T47D (cell line): ENCODE results near the gene MRPL36.

Experiments
- DNase-seq, 2 experiments: peaks; one replicate each; pipeline versions ENCODE4 v3.0.0 to v3.0.0-alpha.2; 2011 to 2012; ENCODE audit warnings: low read depth in 1 of 2, low spot score in 1 of 2
- JUND ChIP-seq: IDR thresholded peaks from 2 replicates; pipeline ENCODE4 v1.6.1; 2012; ENCODE audit warnings: low read depth
- in situ Hi-C: cut with HindIII; loops from 2 replicates; pipeline ENCODE4 v1.10.0; 2016; ENCODE audit warnings: low sequenced_read_pairs, low pct_unique_long_range_greater_than_20kb

Gene MRPL36

DNA sequence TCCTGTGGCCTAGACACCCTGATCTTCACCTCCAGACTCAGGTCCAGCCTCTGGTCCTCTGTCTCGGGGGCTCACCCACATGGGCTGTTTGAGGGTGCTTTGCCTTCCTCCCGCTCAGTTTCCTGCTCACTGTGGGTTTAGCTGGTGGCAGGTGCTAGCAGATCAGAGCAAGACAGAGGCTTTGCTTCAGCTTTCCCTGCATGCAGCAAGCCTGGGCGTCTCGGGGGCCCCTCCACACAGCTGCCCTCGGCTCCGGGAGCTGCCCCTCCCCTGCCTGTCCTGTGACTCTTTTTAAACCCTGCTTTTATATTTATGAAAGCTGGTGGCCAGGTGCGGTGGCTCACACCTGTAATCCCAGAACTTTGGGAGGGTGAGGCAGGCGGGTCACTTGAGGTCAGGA is 14.6 kb downstream of the MRPL36 start:
- in situ Hi-C loops: no loop called here
- TF ChIP-seq JUND: no peak
- DNase-seq: no peak

- no peak for DNase-seq
- TF ChIP-seq JUND: no peak
- in situ Hi-C loops: no loop called here
These were observed 15.2 kb downstream of the MRPL36 start for GRCh38 chr5:1784197-1785050.

GRCh38 chr5:1783216-1783554 is 16.5 kb downstream of the MRPL36 start:
- DNase-seq: no peak
- in situ Hi-C loops: no loop called here
- no peak for TF ChIP-seq JUND

DNA sequence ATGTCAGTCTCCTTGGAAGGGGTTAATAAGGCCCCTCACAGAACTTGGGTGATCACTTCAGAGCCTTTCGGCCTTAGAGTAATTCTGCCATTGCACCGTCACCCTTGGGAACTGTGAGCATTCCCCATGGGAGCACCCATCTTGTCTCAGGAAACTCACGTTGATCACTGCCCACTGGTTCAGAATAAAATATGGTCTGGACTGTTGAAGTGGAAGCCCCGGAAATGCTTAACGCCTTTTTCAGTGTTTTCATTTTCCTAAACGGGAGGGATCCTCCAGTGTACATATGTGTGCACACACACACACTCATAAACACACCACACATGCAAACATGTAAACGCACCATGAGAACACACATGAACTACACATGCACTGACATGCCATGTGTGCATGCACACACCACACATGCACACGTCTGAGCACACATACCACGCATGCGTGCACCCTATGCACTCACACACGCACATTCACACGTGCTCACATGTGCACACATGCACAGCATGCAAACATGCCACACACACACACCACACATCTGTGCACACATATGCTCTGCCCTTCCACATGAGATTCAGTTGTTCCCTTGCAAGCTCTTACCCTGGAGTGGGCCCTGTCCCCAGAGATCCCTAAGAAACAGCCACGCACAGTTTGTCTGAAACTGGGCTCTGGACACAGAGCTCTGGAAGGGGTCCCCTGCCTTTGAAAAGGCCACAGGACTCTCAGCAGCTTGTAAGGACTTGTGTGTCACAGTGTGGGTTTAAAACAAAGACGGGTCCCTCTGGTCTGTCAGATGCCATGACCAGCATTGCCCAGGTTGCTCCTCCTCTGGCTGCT is 17.0 kb downstream of the MRPL36 start:
- no peak for DNase-seq
- no peak for TF ChIP-seq JUND
- in situ Hi-C loops: no loop called here

GRCh38 chr5:1781726-1782384 is 17.8 kb downstream of the MRPL36 start:
- TF ChIP-seq JUND: no peak
- in situ Hi-C loops: no loop called here
- no peak for DNase-seq

DNA sequence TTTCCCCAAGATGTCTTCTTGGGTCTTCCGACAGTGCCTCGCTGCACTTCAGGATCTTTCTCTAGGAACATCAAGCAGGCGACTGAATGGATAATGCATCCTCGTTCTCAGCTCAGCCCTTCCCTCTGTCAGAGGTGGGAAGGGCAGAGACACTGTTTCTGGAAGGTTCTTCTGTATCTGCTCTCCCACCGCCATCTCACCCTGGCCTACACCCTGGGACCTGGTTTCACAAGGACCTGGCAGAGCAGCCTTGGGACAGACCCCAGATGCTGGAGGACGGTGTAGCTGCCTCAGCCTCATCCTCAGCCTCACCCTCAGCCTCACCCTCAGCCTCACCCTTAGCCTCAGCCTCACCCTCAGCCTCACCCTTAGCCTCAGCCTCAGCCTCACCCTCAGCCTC is 18.5 kb downstream of the MRPL36 start:
- no peak for DNase-seq
- no peak for TF ChIP-seq JUND
- in situ Hi-C loops: no loop called here

DNA sequence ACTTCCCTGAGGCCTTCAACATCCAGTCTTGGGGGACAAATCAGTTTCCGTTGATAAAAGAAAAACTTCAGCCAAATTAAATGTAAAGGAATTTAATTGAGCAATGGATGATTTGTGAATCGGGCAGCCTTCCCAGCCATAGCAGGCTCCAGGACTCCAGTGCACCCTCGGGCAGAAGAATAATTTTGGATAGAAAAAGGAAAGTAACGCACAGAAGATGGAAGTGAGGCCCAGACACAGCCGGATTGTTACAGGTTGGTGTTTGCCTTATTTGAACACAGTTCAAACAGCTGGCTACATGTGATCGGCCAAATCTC is 19.1 kb downstream of the MRPL36 start:
- in situ Hi-C loops: no loop called here
- no peak for TF ChIP-seq JUND
- DNase-seq: no peak

DNA sequence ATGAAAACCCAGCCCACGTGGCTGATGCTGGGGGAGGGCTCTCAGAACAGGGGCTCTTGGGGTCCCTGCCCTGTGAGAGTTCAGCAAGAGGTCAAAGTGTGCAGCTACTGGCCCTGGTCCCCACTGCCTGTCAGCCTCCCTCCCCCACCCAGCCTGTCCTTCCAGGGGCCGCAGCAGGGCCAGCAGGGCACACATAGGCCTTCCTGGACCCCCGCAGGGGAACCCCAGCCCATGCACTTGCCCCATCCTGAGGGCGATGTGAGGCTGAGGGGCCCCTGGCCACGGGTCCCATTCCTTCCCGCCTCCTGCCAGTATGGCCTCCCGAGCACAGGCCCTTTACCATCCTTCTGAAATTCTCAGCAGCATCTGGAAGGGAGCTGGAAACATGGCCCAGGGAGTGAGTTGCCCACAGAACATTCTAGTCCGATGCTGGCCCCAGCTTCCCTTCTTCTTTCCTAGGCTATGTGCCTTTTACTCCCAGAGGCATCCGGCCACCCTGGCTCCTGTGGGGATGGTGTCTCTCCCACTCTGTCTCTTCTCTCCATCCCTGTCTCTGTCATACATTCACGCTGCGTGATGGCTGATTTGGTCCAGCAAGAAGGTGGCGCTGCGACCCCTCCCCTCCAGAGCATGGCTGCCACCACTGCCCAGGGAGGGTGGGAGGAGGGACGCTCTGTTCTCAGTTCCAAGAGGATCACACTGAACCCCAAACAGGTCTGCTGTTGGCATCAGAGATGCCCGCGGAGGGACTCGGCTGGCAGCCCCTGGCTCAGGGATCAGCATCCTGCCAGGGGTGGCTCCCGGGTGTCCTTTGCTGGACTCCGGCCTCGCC is 19.6 kb downstream of the MRPL36 start:
- TF ChIP-seq JUND: no peak
- DNase-seq: no peak
- in situ Hi-C loops: no loop called here

GRCh38 chr5:1779021-1779680 is 20.5 kb downstream of the MRPL36 start:
- no peak for TF ChIP-seq JUND
- in situ Hi-C loops: no loop called here
- no peak for DNase-seq

- no peak for TF ChIP-seq JUND
- DNase-seq: no peak
- in situ Hi-C loops: no loop called here
These were observed 21.3 kb downstream of the MRPL36 start for GRCh38 chr5:1778138-1779020.
